Stimulated activated CD8-positive, alpha-beta memory T cell treated with anti-CD3 and anti-CD28 coated beads, Interleukin-2, amount 100 ng/mL, for 48 hours (primary cell): Measurements from ENCODE around the gene NPFF.
A peak's percentile ranks its signal among the peaks of the same experiment; 100 is the strongest.
"Not testable (repeated sequence)": the region's sequence is repeated elsewhere in the genome, so short reads cannot be mapped to it uniquely, and the experiment has no call there.

Source experiments
- DNase-seq, 2 donors: peaks; one replicate each; pipeline ENCODE4 v3.0.0-alpha.2; 2020; ENCODE audit warnings: low read depth in 2 of 2

NPFF gene

GRCh38 chr12:53496752-53497032 is 10.6 kb downstream of the NPFF start:
- no peak for DNase-seq

- DNase-seq, result no peak
Measured at GRCh38 chr12:53495903-53496751, 11.2 kb downstream of the NPFF start.

- DNase-seq, result no peak
Measured at GRCh38 chr12:53493610-53494391, 13.5 kb downstream of the NPFF start.

GRCh38 chr12:53492830-53493609 is 14.3 kb downstream of the NPFF start:
- DNase-seq, result peak; percentile 77 to 82

- no peak for DNase-seq
Measured at GRCh38 chr12:53492188-53492587, 15.1 kb downstream of the NPFF start.

GRCh38 chr12:53489242-53489864 is 17.9 kb downstream of the NPFF start:
- DNase-seq, result no peak

GRCh38 chr12:53486736-53487487 is 20.4 kb downstream of the NPFF start:
- no peak for DNase-seq

GRCh38 chr12:53485955-53486735 is 21.1 kb downstream of the NPFF start:
- no peak for DNase-seq

- no peak for DNase-seq
Measured at GRCh38 chr12:53484686-53485575, 22.4 kb downstream of the NPFF start.

GRCh38 chr12:53483979-53484377 is 23.3 kb downstream of the NPFF start:
- no peak for DNase-seq

- no peak for DNase-seq
Measured at GRCh38 chr12:53483225-53483978, 23.9 kb downstream of the NPFF start.

- DNase-seq, result no peak
Measured at GRCh38 chr12:53482626-53483168, 24.6 kb downstream of the NPFF start.

GRCh38 chr12:53481939-53482586 is 25.2 kb downstream of the NPFF start:
- DNase-seq, result no peak

GRCh38 chr12:53481458-53481857 is 25.8 kb downstream of the NPFF start:
- not testable (repeated sequence) for DNase-seq

GRCh38 chr12:53480491-53481442 is 26.5 kb downstream of the NPFF start:
- DNase-seq, result no peak

- no peak for DNase-seq
Measured at GRCh38 chr12:53479331-53479730, 28.0 kb downstream of the NPFF start.

GRCh38 chr12:53478865-53479264 is 28.4 kb downstream of the NPFF start:
- DNase-seq, result no peak
